ENCODE data around the gene NEMP1. TPM values are rescaled to one million over a fixed set of nuclear protein-coding genes. Genes with fewer than 3 reads are reported as not detected.

NEMP1 gene
- total RNA-seq, 4 donors from 2014 or later: 8.5 to 10.4 (median 9.6) TPM

DNA sequence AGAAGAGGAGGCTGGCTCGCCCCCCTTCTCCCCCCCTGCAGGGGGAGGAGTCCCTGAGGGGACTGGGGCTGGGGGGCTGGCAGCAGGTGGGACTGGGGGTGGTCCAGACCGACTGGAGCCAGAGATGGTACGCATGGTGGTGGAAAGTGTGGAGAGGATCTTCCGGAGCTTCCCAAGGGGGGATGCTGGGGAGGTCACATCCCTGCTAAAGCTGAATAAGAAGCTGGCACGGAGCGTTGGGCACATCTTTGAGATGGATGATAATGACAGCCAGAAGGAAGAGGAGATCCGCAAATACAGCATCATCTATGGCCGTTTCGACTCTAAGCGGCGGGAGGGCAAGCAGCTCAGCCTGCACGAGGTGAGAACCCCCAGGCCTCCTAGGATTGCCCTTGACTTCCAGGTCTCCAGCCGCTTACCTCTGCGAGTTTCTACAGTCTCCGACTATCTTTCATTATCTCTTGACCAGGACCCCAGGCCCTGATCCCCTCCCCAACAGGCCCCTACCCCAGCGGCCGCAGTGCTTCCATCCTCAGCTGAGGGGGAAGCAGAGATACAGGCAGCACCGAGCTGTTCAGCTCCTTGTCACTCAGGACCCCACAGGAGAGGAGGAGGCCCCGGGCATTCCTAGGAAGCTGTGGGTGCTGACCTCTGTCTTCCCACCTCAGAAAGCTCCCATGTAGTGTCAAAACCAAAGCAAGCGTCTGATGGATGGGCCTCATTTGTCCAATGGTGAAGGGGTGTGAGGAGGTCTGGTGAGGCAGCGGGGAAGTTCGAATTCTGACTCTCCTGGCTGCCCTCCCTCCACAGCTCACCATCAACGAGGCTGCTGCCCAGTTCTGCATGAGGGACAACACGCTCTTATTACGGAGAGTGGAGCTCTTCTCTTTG is 13.3 kb upstream of the NEMP1 start:
- TF ChIP-seq, protein P1, sequence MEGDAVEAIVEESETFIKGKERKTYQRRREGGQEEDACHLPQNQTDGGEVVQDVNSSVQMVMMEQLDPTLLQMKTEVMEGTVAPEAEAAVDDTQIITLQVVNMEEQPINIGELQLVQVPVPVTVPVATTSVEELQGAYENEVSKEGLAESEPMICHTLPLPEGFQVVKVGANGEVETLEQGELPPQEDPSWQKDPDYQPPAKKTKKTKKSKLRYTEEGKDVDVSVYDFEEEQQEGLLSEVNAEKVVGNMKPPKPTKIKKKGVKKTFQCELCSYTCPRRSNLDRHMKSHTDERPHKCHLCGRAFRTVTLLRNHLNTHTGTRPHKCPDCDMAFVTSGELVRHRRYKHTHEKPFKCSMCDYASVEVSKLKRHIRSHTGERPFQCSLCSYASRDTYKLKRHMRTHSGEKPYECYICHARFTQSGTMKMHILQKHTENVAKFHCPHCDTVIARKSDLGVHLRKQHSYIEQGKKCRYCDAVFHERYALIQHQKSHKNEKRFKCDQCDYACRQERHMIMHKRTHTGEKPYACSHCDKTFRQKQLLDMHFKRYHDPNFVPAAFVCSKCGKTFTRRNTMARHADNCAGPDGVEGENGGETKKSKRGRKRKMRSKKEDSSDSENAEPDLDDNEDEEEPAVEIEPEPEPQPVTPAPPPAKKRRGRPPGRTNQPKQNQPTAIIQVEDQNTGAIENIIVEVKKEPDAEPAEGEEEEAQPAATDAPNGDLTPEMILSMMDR (IDR thresholded peaks at IDR 0.05; ENCODE audit: low read depth): no peak

GRCh38 chr12:57090924-57091637 is 12.5 kb upstream of the NEMP1 start:
- TF ChIP-seq, protein P1 (IDR thresholded peaks at IDR 0.05; ENCODE audit: low read depth): no peak

GRCh38 chr12:57090490-57090889 is 11.9 kb upstream of the NEMP1 start:
- TF ChIP-seq, protein P1 (IDR thresholded peaks at IDR 0.05; ENCODE audit: low read depth): no peak

GRCh38 chr12:57089271-57090245 is 11.0 kb upstream of the NEMP1 start:
- TF ChIP-seq, protein P1 (IDR thresholded peaks at IDR 0.05; ENCODE audit: low read depth): no peak

GRCh38 chr12:57088354-57089270 is 10.0 kb upstream of the NEMP1 start, which contains the start of gene NAB2:
TSS of gene NAB2 (plus strand) at chr12:57089114. CDS start at chr12:57089272, 158 bp downstream.
- TF ChIP-seq, protein P1 (IDR thresholded peaks at IDR 0.05; ENCODE audit: low read depth): no peak

DNA sequence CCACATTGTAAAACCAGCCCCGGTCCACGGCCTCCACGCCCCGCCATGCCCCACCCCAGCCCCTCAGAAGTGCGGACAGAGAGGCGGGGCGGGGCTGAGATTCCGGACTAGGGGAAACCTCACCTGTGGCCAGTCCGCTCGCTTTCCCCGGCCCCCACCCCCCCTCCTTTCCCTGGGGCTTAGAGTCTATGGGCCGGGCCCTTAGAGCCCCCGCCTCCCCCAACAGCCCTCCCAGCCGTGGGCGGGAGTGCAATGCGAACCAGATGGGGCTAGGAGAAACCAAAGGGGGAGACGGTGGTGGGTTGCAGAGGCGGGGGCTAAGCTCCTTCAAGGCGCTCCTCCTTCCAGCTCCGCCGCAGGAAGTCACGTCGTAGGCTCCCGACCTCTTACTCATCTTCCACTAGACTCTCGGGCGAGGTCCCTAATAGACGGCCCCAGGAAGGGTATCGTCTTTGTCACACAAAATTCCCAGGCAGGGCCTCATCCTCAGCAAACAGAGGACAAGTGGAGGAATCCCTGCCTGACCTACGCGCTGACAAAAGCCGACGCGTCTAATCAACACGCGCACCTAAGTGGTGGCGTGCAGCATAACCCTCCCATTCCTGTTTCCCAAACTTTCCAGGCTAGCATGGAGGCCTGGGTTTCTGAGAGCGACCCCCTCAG is 9.2 kb upstream of the NEMP1 start:
- TF ChIP-seq, protein P1 (IDR thresholded peaks at IDR 0.05; ENCODE audit: low read depth): no peak
